Effector CD4-positive, alpha-beta T cell (primary cell): ENCODE measurements around the gene TAS2R41.
"Not testable (repeated sequence)": the region's sequence is repeated elsewhere in the genome, so short reads cannot be mapped to it uniquely, and the experiment has no call there.

Experiments
- DNase-seq: peaks from one replicate; pipeline ENCODE4 v3.0.0-alpha.2; 2020

Gene TAS2R41

GRCh38 chr7:143456992-143457793 lies 20.5 kb upstream of the TAS2R41 start:
- no peak for DNase-seq

GRCh38 chr7:143458263-143458662 lies 19.4 kb upstream of the TAS2R41 start:
- DNase-seq = no peak

- DNase-seq = no peak
Measured at GRCh38 chr7:143458681-143459080, 19.0 kb upstream of the TAS2R41 start.

GRCh38 chr7:143459359-143459758 lies 18.3 kb upstream of the TAS2R41 start:
- no peak for DNase-seq

GRCh38 chr7:143460271-143460979 lies 17.2 kb upstream of the TAS2R41 start:
- DNase-seq = no peak

- no peak for DNase-seq
Measured at GRCh38 chr7:143462045-143462444, 15.6 kb upstream of the TAS2R41 start.

- no peak for DNase-seq
Measured at GRCh38 chr7:143463556-143463955, 14.1 kb upstream of the TAS2R41 start.

- DNase-seq = no peak
Measured at GRCh38 chr7:143463957-143464356, 13.7 kb upstream of the TAS2R41 start.

- no peak for DNase-seq
Measured at GRCh38 chr7:143467724-143468123, 9.9 kb upstream of the TAS2R41 start.

- not testable (repeated sequence) for DNase-seq
Measured at GRCh38 chr7:143472071-143472689, 5.5 kb upstream of the TAS2R41 start.

- no peak for DNase-seq
Measured at GRCh38 chr7:143479055-143479766, 1.5 kb downstream of the TAS2R41 start.

- DNase-seq = no peak
Measured at GRCh38 chr7:143480501-143480900, 2.8 kb downstream of the TAS2R41 start.

- no peak for DNase-seq
Measured at GRCh38 chr7:143484119-143484518, 6.4 kb downstream of the TAS2R41 start.

GRCh38 chr7:143485094-143485493 lies 7.4 kb downstream of the TAS2R41 start:
- DNase-seq = no peak

GRCh38 chr7:143485500-143485899 lies 7.8 kb downstream of the TAS2R41 start:
- no peak for DNase-seq

- not testable (repeated sequence) for DNase-seq
Measured at GRCh38 chr7:143486266-143486665, 8.6 kb downstream of the TAS2R41 start.

- DNase-seq = no peak
Measured at GRCh38 chr7:143487061-143487460, 9.4 kb downstream of the TAS2R41 start.

GRCh38 chr7:143487566-143487965 lies 9.9 kb downstream of the TAS2R41 start:
- DNase-seq = no peak

GRCh38 chr7:143490717-143491306 lies 13.1 kb downstream of the TAS2R41 start:
- DNase-seq = no peak

- no peak for DNase-seq
Measured at GRCh38 chr7:143492043-143492471, 14.4 kb downstream of the TAS2R41 start.

- no peak for DNase-seq
Measured at GRCh38 chr7:143492799-143493739, 15.4 kb downstream of the TAS2R41 start.
